Measurements from ENCODE around the gene UBE2L3.
"Not testable (repeated sequence)": the region's sequence is repeated elsewhere in the genome, so short reads cannot be mapped to it uniquely, and the experiment has no call there.

UBE2L3 gene

GRCh38 chr22:21571679-21572078, 4.2 kb downstream of the UBE2L3 start:
- DNase-seq (ENCODE audit: low read depth) = no peak

GRCh38 chr22:21573293-21573734, 5.8 kb downstream of the UBE2L3 start:
- no peak for DNase-seq (ENCODE audit: low read depth)

GRCh38 chr22:21573750-21574494, 6.4 kb downstream of the UBE2L3 start:
- DNase-seq (ENCODE audit: low read depth) = no peak

DNA sequence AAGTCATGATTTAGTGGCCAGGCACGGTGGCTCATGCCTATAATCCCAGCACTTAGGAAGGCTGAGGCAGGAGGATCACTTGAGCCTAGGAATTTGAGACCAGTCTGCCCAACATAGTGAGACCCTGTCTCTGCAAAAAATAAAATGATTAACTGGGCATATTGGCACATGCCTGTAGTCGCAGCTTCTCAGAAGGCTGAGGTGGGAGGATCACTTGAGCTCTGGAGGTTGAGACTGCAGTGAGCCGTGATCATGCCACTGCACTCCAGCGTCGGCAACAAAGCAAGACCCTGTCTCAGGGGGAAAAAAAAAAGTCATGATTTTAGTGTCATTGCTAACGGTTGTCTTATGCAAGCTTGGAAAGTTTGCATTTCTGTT, 11.9 kb downstream of the UBE2L3 start:
- no peak for DNase-seq (ENCODE audit: low read depth)

DNA sequence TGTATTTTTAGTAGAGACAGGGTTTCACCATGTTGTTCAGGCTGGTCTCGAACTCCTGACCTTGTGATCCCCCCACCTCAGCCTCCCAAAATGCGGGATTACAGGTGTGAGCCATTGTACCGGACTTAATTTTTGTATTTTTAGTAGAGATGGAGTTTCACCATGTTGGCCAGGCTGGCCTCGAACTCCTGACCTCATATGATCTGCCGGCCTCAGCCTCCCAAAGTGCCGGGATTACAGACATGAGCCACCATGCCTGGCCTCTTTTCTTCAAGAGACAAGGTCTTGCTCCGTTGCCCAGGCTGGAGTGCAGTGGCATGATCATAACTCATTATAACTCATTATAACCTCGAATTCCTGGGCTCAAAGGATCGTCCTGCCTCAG, 13.1 kb downstream of the UBE2L3 start:
- not testable (repeated sequence) for DNase-seq (ENCODE audit: low read depth)

DNA sequence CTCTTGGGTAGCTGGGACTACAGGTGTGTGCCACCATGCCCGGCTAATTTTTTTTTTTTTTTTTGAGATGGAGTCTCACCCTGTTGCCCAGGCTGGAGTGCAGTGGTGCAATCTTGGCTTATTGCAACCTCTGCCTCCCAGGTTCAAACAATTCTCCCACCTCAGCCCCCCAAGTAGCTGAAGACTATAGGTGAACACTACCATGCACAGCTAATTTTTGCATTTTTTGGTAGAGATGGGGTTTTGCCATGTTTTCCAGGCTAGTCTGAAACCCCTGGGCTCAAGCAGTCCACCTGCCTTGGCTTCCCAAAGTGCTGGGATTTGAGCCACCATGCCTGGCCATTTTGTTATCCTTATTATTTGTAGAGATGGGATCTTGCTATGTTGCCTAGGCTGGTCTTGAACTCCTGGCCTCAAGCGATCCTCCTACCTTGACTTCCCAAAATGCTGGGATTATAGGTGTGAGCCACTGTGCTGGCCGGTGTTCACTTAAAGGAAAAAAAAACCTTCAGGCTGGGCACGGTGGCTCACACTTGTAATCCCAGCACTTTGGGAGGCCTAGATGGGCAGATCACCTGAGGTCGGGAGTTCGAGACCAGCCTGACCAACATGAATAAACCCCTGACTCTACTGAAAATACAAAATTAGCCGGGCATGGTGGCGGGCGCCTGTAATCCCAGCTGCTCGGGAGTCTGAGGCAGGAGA, 13.6 kb downstream of the UBE2L3 start:
- DNase-seq (ENCODE audit: low read depth) = not testable (repeated sequence)

DNA sequence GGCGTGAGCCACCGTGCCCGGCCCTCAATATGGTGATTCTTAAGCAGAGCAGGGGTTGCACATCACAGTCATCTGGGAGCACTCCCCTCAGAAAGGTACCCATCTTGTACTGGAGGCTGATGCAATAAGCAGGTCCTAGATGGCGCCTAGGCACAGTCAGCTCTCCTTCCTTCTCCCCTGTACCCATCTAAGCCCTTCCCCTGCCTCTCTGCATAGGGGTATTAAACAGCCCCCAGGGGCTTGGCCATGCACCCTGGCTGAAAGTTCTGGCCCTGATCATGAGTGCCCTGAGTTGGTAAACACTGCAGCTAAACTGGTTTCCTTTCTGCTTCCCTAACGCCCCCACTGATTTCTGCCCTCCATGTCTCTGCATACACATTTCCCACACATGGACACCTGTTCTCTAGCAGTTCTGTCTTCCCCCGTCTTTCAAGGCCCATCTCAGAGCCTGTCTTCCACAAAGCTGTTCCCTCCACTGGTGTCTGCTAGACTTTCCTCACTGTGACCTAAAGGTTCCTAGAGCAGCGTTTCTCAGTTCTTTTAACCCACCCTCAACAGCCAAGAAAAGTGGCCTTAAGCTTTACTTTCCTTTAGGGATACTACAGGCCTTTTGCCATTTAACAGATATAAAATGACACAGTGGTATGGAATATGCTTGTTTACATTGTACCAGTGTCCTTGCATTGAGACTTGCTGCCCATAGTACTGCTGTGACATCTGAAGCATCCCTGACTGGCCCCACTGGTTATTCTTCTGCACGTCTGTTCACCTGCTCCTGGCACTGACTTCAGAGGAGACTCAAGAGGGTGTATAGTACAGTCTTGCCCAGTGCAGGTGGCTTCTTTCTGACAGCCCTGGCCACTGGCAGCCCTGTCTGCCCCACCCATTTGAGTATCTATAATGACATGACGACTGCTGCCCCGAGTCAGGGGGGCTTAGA, 15.6 kb downstream of the UBE2L3 start:
- DNase-seq (ENCODE audit: low read depth) = no peak

DNA sequence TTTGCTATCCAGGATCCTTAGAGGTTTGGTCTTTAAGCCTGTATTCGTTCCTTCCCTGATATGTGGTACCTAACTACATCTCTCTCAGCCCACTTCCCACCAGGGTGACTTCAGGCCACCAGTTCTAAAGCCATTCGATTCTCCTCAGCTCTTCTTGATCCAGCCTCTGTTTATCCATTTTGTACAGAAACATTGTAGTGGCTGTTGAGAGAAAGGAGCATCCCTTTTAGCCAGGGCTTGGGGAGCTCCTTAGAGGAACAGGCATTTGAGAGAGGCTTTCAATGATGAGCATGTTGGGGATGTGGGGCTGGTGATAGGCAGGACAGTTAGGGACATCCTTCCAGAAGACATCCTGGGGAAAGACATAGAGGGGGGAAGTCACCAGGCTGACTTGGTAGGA, 17.9 kb downstream of the UBE2L3 start:
- DNase-seq (ENCODE audit: low read depth) = no peak

GRCh38 chr22:21587803-21588611, 20.5 kb downstream of the UBE2L3 start:
- DNase-seq (ENCODE audit: low read depth) = no peak

GRCh38 chr22:21589396-21589795, 21.9 kb downstream of the UBE2L3 start:
- DNase-seq (ENCODE audit: low read depth) = no peak

- no peak for DNase-seq (ENCODE audit: low read depth)
These were observed 23.5 kb downstream of the UBE2L3 start for GRCh38 chr22:21590809-21591641.

DNA sequence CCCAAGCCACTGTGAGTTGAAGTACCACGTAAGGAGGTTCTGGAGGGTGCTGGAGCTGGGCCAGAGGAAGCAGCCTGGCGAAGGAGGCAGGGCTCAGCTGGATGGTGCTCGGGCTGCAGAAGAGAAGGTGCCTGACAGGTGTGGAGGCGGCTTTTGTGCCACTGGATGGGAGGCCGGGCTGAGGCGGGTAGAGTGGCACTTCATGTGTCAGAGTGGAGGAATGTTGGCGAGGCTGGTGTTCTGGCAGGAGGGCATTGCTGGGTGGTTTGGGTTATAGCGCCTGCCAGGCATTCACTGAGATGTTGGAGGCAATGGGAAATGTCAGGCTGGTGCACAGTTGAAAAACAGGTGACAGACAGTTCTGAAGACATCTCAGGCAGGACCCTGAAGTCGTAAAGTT, 24.2 kb downstream of the UBE2L3 start:
- DNase-seq (ENCODE audit: low read depth) = no peak

DNA sequence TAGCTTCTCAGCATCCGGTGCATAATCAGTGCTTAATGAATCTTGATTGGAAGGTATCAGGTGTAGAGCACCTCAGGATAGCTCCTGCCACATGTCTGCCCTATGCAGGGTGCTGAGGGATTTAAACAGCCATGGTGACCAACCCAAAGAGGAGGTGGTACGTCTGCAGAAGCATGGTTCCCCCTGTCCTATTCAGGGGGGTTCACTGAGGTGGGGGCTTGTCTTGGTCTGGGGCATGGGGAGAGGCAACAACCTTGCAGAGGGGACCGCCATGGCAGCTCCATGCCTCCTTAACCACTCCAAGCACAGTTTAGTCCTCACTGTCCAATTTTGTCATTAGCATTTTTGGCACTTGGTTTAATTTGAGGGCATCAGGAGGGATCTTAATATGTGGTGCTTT, 24.9 kb downstream of the UBE2L3 start:
- DNase-seq (ENCODE audit: low read depth) = no peak

DNA sequence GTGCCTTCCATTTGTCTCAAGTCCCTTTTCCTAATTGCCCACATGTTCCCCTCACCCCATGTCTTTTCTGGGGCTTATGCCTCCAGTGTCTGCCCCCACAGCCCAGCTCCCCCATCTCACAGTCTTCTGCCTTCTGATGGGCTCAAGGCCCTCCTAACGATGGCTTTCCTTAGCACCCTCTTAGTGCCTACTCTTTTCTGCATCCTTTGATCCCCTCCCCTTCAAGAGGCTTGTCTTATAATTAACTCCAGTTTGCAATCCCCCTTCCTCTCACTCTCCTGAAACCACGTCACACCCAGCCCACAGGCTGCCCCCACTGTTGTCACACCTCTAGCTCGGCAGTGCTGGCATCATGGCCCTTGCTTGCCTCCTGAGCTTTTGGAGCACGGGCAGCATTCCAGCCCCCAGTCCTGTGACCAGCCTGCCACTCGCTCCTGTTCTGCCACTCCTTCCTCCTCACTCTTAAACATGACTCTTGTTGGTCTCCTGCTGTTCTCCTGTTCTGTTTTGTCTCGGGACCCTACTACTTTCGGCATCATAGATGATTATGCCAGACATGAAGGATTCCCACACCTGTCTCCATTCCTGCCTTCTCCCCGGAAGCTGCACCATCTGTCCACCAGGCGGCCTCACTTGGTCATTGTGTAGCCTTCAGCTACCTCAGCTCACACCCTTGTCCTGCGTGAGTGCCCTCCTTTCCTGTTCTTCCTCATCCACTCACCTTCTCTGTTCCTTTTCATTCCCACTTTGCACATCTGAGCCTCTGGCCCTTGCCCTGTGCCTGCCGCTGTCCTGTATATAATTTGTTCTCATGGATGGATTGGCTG, 26.1 kb downstream of the UBE2L3 start:
- DNase-seq (ENCODE audit: low read depth) = no peak

DNA sequence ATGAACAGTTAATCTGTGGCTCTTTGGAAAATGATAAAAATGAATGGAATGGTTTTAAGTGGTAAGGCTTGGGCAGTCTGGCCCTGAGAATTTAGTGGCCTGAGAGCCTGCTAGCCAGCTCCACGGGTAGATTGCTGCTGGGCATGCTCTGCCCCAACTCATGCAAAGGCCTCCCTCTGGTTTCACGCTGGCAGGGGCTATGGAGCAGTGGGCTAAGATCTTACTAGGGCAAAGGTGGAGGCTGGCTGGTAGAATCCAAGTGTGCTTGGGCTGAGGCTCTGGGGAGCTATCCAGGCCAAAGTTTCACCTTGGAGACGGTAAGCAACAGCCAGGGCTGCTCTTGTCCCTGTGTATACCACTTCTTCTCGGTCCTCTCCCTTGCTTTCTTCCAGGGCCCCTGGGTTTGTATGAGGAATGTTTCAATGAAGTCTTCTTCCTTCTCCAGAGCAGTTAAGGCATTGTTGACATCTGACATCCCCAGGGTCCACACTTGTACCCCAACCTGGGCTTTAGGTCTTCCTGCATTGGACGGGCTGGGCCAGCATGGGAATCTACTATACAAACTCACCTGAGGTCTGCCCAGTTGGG, 27.4 kb downstream of the UBE2L3 start:
- DNase-seq (ENCODE audit: low read depth) = no peak

DNA sequence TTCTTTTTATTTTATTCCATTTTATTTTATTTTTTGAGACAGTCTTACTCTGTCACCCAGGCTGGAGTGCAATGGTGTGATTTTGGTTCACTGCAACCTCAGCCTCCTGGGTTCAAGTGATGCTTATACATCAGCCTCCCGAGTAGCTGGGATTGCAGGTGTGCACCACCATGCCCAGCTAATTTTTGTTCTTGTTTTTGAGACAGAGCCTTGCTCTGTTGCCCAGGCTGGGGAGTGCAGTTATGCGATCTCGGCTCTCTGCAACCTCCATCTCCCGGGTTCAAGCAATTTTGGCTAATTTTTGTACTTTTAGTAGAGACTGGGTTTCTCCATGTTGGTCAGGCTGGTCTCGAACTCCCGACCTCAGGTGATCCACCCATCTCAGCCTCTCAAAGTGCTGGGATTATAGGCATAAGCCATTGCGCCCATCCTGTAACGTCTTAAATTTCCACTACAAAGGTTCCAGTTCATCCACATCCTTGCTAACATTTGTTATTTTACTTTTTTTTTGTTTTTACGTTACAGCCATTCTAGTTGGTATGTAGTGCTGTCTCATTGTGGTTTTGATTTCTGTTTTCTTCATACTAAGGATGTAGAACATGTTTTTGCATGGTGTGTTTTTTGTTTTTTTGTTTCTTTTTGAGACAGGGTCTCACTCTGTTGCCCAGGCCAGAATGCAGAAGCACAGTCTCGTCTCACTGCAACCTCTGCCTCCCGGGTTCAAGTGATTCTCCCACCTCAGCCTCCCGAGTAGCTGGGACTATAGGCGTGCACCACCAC, 29.0 kb downstream of the UBE2L3 start:
- not testable (repeated sequence) for DNase-seq (ENCODE audit: low read depth)

DNA sequence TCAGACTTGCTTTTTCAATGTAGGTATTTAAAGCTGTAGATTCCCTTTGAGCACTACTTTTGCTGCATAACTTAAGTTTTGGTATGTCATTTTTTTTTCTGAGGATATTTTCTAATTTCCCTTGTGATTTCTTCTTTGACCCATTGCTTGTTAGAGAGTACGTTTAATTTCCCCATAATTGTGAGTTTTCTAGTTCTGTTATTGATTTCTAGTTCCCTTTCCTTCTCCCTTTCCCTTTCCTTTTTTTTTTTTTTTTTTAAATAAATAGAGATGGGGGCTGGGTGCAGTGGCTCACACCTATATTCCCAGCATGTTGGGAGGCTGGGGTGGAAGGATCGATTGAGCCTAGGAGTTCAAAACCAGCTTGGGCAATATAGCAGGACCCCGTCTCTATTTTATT, 30.8 kb downstream of the UBE2L3 start:
- DNase-seq (ENCODE audit: low read depth) = no peak

- no peak for DNase-seq (ENCODE audit: low read depth)
These were observed 31.8 kb downstream of the UBE2L3 start for GRCh38 chr22:21599053-21599893.

All from HS-5 (cell line).